ENCODE measurements around the gene STXBP6. TPM values are rescaled to one million over a fixed set of nuclear protein-coding genes. Genes with fewer than 3 reads are reported as not detected.

The STXBP6 gene
- total and polyA plus RNA-seq, 2 donors (not counting 3 experiments of a cell fraction or from before 2014, with no cell fraction given): 0.06 TPM; not detected in 1

DNA sequence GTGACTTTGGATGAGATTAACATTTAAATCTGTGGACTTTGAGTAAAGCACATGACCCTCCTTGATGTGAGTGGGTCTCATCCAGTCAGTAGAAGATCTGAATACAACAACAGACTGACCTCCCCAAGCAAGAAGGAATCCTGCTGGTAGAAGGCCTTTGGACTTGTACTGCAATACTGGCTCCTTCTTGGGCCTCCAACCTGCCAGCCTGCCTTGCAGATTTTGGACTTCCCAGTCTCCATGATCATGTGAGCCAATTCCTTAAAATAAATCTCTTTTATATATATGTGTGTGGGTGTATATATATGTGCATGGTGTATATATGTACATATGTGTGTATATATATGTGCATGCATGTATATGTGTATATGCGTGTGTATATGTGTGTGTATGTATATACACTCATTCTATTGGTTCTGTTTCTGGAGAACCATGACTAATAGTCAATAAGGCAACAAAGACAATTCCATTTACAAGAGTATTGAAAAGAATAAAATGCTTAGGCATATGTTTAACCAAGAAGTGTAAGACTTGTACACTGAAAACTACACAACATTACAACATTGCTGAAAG lies 183.8 kb downstream of the STXBP6 start:
- no peak overlapping the region for H3K4me3 ChIP-seq (replicated peaks in 1 of 3; ENCODE audit: insufficient read depth in 1 of 3, low read depth in 1 of 3, low read length in 3 of 3)
- no peaks in the 10 kb centered on the region for H3K9me1 ChIP-seq (replicated peaks; ENCODE audit: control insufficient read depth, extremely low read depth, insufficient read depth, low read length)
- no peaks in the 10 kb centered on the region for H3K4me1 ChIP-seq (ENCODE audit: control insufficient read depth, extremely low read depth, insufficient read depth, low read length)
- DNase-seq (ENCODE audit: low read depth, low spot score) (no peak), FAIRE-seq (no peak)
- H3K9me3 ChIP-seq (replicated peaks; ENCODE audit: control insufficient read depth, insufficient read depth, low read length): no peaks in the 10 kb centered on the region
- CTCF ChIA-PET: no interaction called here
- H3K79me2 ChIP-seq (ENCODE audit: control insufficient read depth, insufficient read depth, low read length): no peaks in the 10 kb centered on the region
- no peaks in the 10 kb centered on the region for H3K27me3 ChIP-seq (ENCODE audit: control insufficient read depth in 2 of 2, insufficient read depth in 2 of 2, low read length in 2 of 2)
- intact Hi-C loops (cut with micrococcal nuclease): no loop called here
- no peak overlapping the region for H3K27ac ChIP-seq (ENCODE audit: insufficient read depth, low read depth, low read length)
- H4K20me1 ChIP-seq (replicated peaks; ENCODE audit: control insufficient read depth, extremely low read depth, insufficient read depth, low read length): no peaks in the 10 kb centered on the region
- no peak overlapping the region for H3K4me2 ChIP-seq (ENCODE audit: insufficient read depth, low read length)
- POLR2A ChIA-PET: no interaction called here
- dilution Hi-C loops (cut with MboI; ENCODE audit: extremely low pct_ligation_motif_present, low sequenced_read_pairs): no loop called here
- H3K36me3 ChIP-seq (ENCODE audit: control insufficient read depth in 2 of 2, extremely low read depth in 1 of 2, insufficient read depth in 2 of 2, low read length in 2 of 2): no peaks in the 10 kb centered on the region
- BruUV-seq (replicated peaks): no TSS peak
- TF ChIP-seq POLR2AphosphoS5 (IDR thresholded peaks at IDR 0.05; ENCODE audit: insufficient read depth, low read depth, low read length) (no peak), MYC (IDR thresholded peaks at IDR 0.05; ENCODE audit: low read depth, low read length) (no peak), POLR2A (IDR thresholded peaks at IDR 0.05; ENCODE audit: low read depth, low read length) (no peak), GATA2 (IDR thresholded peaks at IDR 0.05; ENCODE audit: insufficient read depth, insufficient read length, low read depth, low read length) (no peak), JUN (IDR thresholded peaks at IDR 0.05; ENCODE audit: borderline replicate concordance, insufficient read depth, insufficient read length, low read depth) (no peak), EZH2 (IDR thresholded peaks at IDR 0.05; ENCODE audit: borderline replicate concordance, low read depth, low read length, severe bottlenecking) (no peak), FOS (IDR thresholded peaks at IDR 0.05; ENCODE audit: borderline replicate concordance, insufficient read depth, low read length) (no peak)
- TF ChIP-seq, protein P1, sequence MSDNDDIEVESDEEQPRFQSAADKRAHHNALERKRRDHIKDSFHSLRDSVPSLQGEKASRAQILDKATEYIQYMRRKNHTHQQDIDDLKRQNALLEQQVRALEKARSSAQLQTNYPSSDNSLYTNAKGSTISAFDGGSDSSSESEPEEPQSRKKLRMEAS (IDR thresholded peaks at IDR 0.05; ENCODE audit: insufficient read depth, insufficient read length): no peak
- TF ChIP-seq, protein P2, sequence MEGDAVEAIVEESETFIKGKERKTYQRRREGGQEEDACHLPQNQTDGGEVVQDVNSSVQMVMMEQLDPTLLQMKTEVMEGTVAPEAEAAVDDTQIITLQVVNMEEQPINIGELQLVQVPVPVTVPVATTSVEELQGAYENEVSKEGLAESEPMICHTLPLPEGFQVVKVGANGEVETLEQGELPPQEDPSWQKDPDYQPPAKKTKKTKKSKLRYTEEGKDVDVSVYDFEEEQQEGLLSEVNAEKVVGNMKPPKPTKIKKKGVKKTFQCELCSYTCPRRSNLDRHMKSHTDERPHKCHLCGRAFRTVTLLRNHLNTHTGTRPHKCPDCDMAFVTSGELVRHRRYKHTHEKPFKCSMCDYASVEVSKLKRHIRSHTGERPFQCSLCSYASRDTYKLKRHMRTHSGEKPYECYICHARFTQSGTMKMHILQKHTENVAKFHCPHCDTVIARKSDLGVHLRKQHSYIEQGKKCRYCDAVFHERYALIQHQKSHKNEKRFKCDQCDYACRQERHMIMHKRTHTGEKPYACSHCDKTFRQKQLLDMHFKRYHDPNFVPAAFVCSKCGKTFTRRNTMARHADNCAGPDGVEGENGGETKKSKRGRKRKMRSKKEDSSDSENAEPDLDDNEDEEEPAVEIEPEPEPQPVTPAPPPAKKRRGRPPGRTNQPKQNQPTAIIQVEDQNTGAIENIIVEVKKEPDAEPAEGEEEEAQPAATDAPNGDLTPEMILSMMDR (IDR thresholded peaks at IDR 0.05; ENCODE audit: extremely low read depth in 1 of 2, insufficient read depth in 1 of 2, low read depth in 1 of 2, low read length in 2 of 2): no peak
- H2AFZ ChIP-seq (ENCODE audit: low read depth, low read length): no peak overlapping the region
- no peak overlapping the region for H3K9ac ChIP-seq (replicated peaks; ENCODE audit: extremely low read depth, insufficient read depth, low read length)

All from endothelial cell of umbilical vein (primary cell).